Measurements from ENCODE around the gene TMEM138. TPM values are rescaled to one million over a fixed set of nuclear protein-coding genes. Genes with fewer than 3 reads are reported as not detected.

The TMEM138 gene
- total RNA-seq, 1 experiment from 2014 or later: 38.8 TPM

- Mint-ChIP-seq H3K4me3 (no peak overlapping the region), H3K4me1 (no peaks in the 10 kb centered on the region), H3K27me3 (ENCODE audit: low read depth) (no peaks in the 10 kb centered on the region), H3K36me3 (peaks cover 15% of the 10 kb centered on the region), H3K9me3 (no peaks in the 10 kb centered on the region), H3K27ac (no peak overlapping the region)
- ChIA-PET POLR2A (interaction anchor here (0.7 kb wide), 1 partner anchor 12 kb away, joined by 5 read pairs; no protein-coding TSS in a partner anchor), CTCF (no interaction called here)
- no peak for DNase-seq (ENCODE audit: low spot score)
- no peak for ATAC-seq
- TF ChIP-seq PRRX2 (CRISPR knock-in tag; IDR thresholded peaks at IDR 0.05) (no peak), ZNF425 (CRISPR knock-in tag; conservative IDR thresholded peaks at IDR 0.05) (no peak), STAT6 (CRISPR knock-in tag; conservative IDR thresholded peaks at IDR 0.05; ENCODE audit: low read depth) (no peak), ZNF281 (CRISPR knock-in tag; IDR thresholded peaks at IDR 0.05) (no peak), ZNF121 (CRISPR knock-in tag; IDR thresholded peaks at IDR 0.05) (no peak), AFF4 (CRISPR knock-in tag; IDR thresholded peaks at IDR 0.05; ENCODE audit: borderline replicate concordance) (no peak), ZNF532 (CRISPR knock-in tag; IDR thresholded peaks at IDR 0.05; ENCODE audit: borderline replicate concordance) (no peak), IRF1 (CRISPR knock-in tag; IDR thresholded peaks at IDR 0.05) (no peak), ZNF317 (CRISPR knock-in tag; IDR thresholded peaks at IDR 0.05; ENCODE audit: borderline replicate concordance, low read depth) (no peak), ZBTB21 (CRISPR knock-in tag; IDR thresholded peaks at IDR 0.05; ENCODE audit: borderline replicate concordance) (no peak), NR1H2 (CRISPR knock-in tag; IDR thresholded peaks at IDR 0.05) (no peak), ZNF416 (CRISPR knock-in tag; IDR thresholded peaks at IDR 0.05) (no peak), ZNF219 (CRISPR knock-in tag; IDR thresholded peaks at IDR 0.05; ENCODE audit: borderline replicate concordance) (no peak), NFATC4 (CRISPR knock-in tag; IDR thresholded peaks at IDR 0.05) (no peak), ZNF671 (CRISPR knock-in tag; IDR thresholded peaks at IDR 0.05) (no peak), USF2 (CRISPR knock-in tag; IDR thresholded peaks at IDR 0.05) (no peak), AR (CRISPR knock-in tag; IDR thresholded peaks at IDR 0.05) (no peak)
Observed at GRCh38 chr11:61350803-61351202, 11.4 kb upstream of the TMEM138 start.
